ENCODE results near the gene TNFSF18.
"Not testable (repeated sequence)": the region's sequence is repeated elsewhere in the genome, so short reads cannot be mapped to it uniquely, and the experiment has no call there.

TNFSF18 gene

GRCh38 chr1:173050865-173051264, at the start of gene TNFSF18:
TNFSF18 (minus strand) TSS chr1:173050941; CDS start chr1:173050896, 45 bp downstream.
- no peak for FAIRE-seq

- no peak for FAIRE-seq
These were observed 48.4 kb upstream of the TNFSF18 start for GRCh38 chr1:173099166-173099565.

- no peak for FAIRE-seq
These were observed 47.4 kb upstream of the TNFSF18 start for GRCh38 chr1:173098117-173098516.

GRCh38 chr1:173097001-173097400, 46.3 kb upstream of the TNFSF18 start:
- FAIRE-seq = no peak

GRCh38 chr1:173095632-173096031, 44.9 kb upstream of the TNFSF18 start:
- no peak for FAIRE-seq

- no peak for FAIRE-seq
These were observed 43.8 kb upstream of the TNFSF18 start for GRCh38 chr1:173094541-173094940.

GRCh38 chr1:173093691-173094445, 43.1 kb upstream of the TNFSF18 start:
- no peak for FAIRE-seq

GRCh38 chr1:173084292-173084691, 33.6 kb upstream of the TNFSF18 start:
- FAIRE-seq = no peak

- FAIRE-seq = no peak
These were observed 32.2 kb upstream of the TNFSF18 start for GRCh38 chr1:173082913-173083312.

GRCh38 chr1:173074217-173074616, 23.5 kb upstream of the TNFSF18 start:
- FAIRE-seq = not testable (repeated sequence)

GRCh38 chr1:173064011-173064410, 13.3 kb upstream of the TNFSF18 start:
- no peak for FAIRE-seq

- no peak for FAIRE-seq
These were observed 12.4 kb upstream of the TNFSF18 start for GRCh38 chr1:173063171-173063570.

GRCh38 chr1:173062150-173062938, 11.6 kb upstream of the TNFSF18 start:
- no peak for FAIRE-seq

- no peak for FAIRE-seq
These were observed 7.8 kb upstream of the TNFSF18 start for GRCh38 chr1:173058556-173058955.

GRCh38 chr1:173057984-173058383, 7.2 kb upstream of the TNFSF18 start:
- FAIRE-seq = no peak

GRCh38 chr1:173056365-173056764, 5.6 kb upstream of the TNFSF18 start:
- no peak for FAIRE-seq

GRCh38 chr1:173052681-173053196, 2.0 kb upstream of the TNFSF18 start:
- no peak for FAIRE-seq

- FAIRE-seq = no peak
These were observed 1.5 kb downstream of the TNFSF18 start for GRCh38 chr1:173049322-173049633.

GRCh38 chr1:173048621-173049321, 2.0 kb downstream of the TNFSF18 start:
- no peak for FAIRE-seq

- FAIRE-seq = no peak
These were observed 6.1 kb downstream of the TNFSF18 start for GRCh38 chr1:173044656-173045055.

- FAIRE-seq = no peak
These were observed 7.5 kb downstream of the TNFSF18 start for GRCh38 chr1:173043253-173043652.

GRCh38 chr1:173042806-173043205, 7.9 kb downstream of the TNFSF18 start:
- FAIRE-seq = no peak

GRCh38 chr1:173039626-173040025, 11.1 kb downstream of the TNFSF18 start:
- FAIRE-seq = no peak
